GM12878 (cell line): ENCODE data around the gene HSF5. TPM values are rescaled to one million over a fixed set of nuclear protein-coding genes. Genes with fewer than 3 reads are reported as not detected.

ENCODE experiments used
- CREM ChIP-seq: IDR thresholded peaks from 2 replicates; pipeline ENCODE4 v1.6.1; 2014; ENCODE audit warnings: antibody characterized with exemption, low read depth
- FOXK2 ChIP-seq: fragments of 450-650 bp; IDR thresholded peaks from 2 replicates; pipeline ENCODE4 v1.6.1; 2017; ENCODE audit warnings: mild to moderate bottlenecking, moderate library complexity
- IKZF2 ChIP-seq, 2 experiments: fragments of 450-650 bp; IDR thresholded peaks; 2 replicates each; pipeline ENCODE4 v1.6.1; 2017; ENCODE audit warnings: mild to moderate bottlenecking in 2 of 2, moderate library complexity in 2 of 2
- MYC ChIP-seq: IDR thresholded peaks from 2 replicates; pipeline ENCODE4 v1.6.1; 2011; ENCODE audit warnings: mild to moderate bottlenecking, low read length, moderate library complexity, inconsistent platforms; ENCODE audit not compliant: insufficient read depth, insufficient replicate concordance, insufficient read length, severe bottlenecking
- NR2C2 ChIP-seq: IDR thresholded peaks from 2 replicates; pipeline ENCODE4 v1.6.1; 2011; ENCODE audit warnings: borderline replicate concordance, low read depth; ENCODE audit not compliant: control insufficient read depth, insufficient read length
- PAX5 ChIP-seq: IDR thresholded peaks from 2 replicates; pipeline ENCODE4 v1.6.1; 2011; ENCODE audit warnings: low read depth, low read length, borderline replicate concordance
- SMAD5 ChIP-seq: IDR thresholded peaks from 2 replicates; pipeline ENCODE4 v1.6.1; 2016; ENCODE audit warnings: antibody characterized with exemption, low read depth
- SMARCA5 ChIP-seq: fragments of 450-650 bp; IDR thresholded peaks from 2 replicates; pipeline ENCODE4 v1.6.1; 2017; ENCODE audit warnings: mild to moderate bottlenecking
- SMC3 ChIP-seq: IDR thresholded peaks from 2 replicates; pipeline ENCODE4 v1.6.1; 2011; ENCODE audit warnings: low read length, improper control_type of control experiment, borderline replicate concordance
- SPI1 ChIP-seq: IDR thresholded peaks from 2 replicates; pipeline ENCODE4 v1.6.1; 2011; ENCODE audit warnings: low read depth, mild to moderate bottlenecking, low read length, moderate library complexity, borderline replicate concordance; ENCODE audit not compliant: insufficient read depth
- polyA plus RNA-seq, 11 experiments: library from polyadenylated mRNA; depleted of rRNA in 4 of 11; unstranded in 6 of 11; stranded (reverse) in 5 of 11; fragments of >200 nt; fragmentation: Nextera tagmentation in 4 of 11; fragmentation: Illumina TruSeq in 1 of 11; extraction: Ambion mirVana in 4 of 11; extraction: Trizol in 1 of 11; gene quantifications; 1 replicate in 1 of 11; 2 replicates in 10 of 11; pipeline versions ENCODE4 v1.2.1 to v1.2.3, GENCODE V29; 2011 to 2016; ENCODE audit warnings: inconsistent platforms in 2 of 11, missing spikeins in 2 of 11, low read depth in 1 of 11
- total RNA-seq, 4 experiments: library from RNA; depleted of rRNA in 3 of 4; stranded (reverse); fragments of >200 nt in 3 of 4; fragmentation: Illumina TruSeq in 1 of 4; extraction: Trizol in 1 of 4; gene quantifications; 2 replicates each; pipeline versions ENCODE4 v1.2.1 to v1.2.3, GENCODE V29; 2013 to 2021
- TF ChIP-seq, protein P1 (sequence below): fragments of 450-650 bp; IDR thresholded peaks from 2 replicates; pipeline ENCODE4 v1.6.1; 2017; ENCODE audit warnings: mild to moderate bottlenecking, low read depth, inconsistent platforms; ENCODE audit not compliant: poor library complexity, severe bottlenecking
- TF ChIP-seq, protein P2 (sequence below): IDR thresholded peaks from 2 replicates; pipeline ENCODE4 v1.6.1; 2011; ENCODE audit warnings: low read depth, low read length, improper control_type of control experiment, borderline replicate concordance
- TF ChIP-seq, protein P3 (sequence below), 3 experiments: IDR thresholded peaks in 2 of 3; conservative IDR thresholded peaks in 1 of 3; 2 replicates each; pipeline ENCODE4 v1.5.1; 2011; ENCODE audit warnings: low read depth in 3 of 3, low read length in 3 of 3, mild to moderate bottlenecking in 3 of 3, control low read depth in 2 of 3, moderate library complexity in 2 of 3, inconsistent platforms in 1 of 3, mixed read lengths in 1 of 3; ENCODE audit not compliant: control insufficient read depth in 2 of 3, insufficient read depth in 1 of 3; ENCODE audit errors: extremely low read depth in 1 of 3

Gene HSF5
- total and polyA plus RNA-seq, 10 of the 15 experiments (the other 5 are each of a cell fraction or from before 2014, with no cell fraction given) = 0.02 to 0.18 (median 0.06) TPM; not detected in 4

DNA sequence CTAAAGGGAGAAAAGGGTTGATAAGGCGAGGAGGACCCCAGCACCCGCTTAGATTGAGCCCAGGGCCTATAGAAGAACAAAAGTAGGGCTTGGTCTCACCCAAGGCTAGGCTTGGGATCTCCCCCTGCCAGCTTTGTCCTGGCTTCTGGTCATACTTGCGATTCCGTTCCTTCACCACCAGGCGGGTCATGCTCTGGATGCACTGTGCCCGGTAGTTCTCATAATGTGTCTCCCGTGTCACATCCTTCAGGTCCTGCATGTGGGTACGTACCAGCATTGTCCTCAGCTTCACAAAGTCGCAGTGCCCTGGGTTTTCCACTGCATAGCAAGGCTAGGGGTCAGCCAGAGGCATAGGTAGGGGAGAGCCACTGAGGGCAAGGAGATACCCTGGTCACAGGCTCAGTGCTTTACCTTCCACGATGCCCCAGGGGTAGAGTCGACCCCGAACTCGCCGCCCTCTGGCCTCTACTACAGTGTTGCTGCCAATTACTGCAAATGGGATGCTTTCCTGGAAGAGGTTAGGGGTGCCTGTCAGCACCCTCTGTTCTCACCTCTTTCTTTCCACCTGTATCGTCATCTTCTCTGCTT lies 32.7 kb upstream of the HSF5 start (continued):
- TF ChIP-seq, protein P1, sequence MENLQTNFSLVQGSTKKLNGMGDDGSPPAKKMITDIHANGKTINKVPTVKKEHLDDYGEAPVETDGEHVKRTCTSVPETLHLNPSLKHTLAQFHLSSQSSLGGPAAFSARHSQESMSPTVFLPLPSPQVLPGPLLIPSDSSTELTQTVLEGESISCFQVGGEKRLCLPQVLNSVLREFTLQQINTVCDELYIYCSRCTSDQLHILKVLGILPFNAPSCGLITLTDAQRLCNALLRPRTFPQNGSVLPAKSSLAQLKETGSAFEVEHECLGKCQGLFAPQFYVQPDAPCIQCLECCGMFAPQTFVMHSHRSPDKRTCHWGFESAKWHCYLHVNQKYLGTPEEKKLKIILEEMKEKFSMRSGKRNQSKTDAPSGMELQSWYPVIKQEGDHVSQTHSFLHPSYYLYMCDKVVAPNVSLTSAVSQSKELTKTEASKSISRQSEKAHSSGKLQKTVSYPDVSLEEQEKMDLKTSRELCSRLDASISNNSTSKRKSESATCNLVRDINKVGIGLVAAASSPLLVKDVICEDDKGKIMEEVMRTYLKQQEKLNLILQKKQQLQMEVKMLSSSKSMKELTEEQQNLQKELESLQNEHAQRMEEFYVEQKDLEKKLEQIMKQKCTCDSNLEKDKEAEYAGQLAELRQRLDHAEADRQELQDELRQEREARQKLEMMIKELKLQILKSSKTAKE = no peak
- TF ChIP-seq CREM (no peak), IKZF2 (IDR thresholded peaks at IDR 0.05) (no peak), MYC (no peak), SPI1 (no peak), SMARCA5 (no peak), SMAD5 (no peak), FOXK2 (no peak), NR2C2 (no peak), PAX5 (no peak), SMC3 (peak; percentile 31; the same call in 1 of the 2 replicates)
- TF ChIP-seq, protein P2, sequence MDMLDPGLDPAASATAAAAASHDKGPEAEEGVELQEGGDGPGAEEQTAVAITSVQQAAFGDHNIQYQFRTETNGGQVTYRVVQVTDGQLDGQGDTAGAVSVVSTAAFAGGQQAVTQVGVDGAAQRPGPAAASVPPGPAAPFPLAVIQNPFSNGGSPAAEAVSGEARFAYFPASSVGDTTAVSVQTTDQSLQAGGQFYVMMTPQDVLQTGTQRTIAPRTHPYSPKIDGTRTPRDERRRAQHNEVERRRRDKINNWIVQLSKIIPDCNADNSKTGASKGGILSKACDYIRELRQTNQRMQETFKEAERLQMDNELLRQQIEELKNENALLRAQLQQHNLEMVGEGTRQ = no peak
- TF ChIP-seq, protein P3, sequence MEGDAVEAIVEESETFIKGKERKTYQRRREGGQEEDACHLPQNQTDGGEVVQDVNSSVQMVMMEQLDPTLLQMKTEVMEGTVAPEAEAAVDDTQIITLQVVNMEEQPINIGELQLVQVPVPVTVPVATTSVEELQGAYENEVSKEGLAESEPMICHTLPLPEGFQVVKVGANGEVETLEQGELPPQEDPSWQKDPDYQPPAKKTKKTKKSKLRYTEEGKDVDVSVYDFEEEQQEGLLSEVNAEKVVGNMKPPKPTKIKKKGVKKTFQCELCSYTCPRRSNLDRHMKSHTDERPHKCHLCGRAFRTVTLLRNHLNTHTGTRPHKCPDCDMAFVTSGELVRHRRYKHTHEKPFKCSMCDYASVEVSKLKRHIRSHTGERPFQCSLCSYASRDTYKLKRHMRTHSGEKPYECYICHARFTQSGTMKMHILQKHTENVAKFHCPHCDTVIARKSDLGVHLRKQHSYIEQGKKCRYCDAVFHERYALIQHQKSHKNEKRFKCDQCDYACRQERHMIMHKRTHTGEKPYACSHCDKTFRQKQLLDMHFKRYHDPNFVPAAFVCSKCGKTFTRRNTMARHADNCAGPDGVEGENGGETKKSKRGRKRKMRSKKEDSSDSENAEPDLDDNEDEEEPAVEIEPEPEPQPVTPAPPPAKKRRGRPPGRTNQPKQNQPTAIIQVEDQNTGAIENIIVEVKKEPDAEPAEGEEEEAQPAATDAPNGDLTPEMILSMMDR (IDR thresholded peaks at IDR 0.05 in 2 of 3, conservative IDR thresholded peaks at IDR 0.05 in 1 of 3; ENCODE audit: control insufficient read depth in 2 of 3, extremely low read depth in 1 of 3, insufficient read depth in 1 of 3, low read depth in 3 of 3, low read length in 3 of 3) = peak; percentile 31 to 49 (median 44); a peak in 4 of 6 replicates
